Mesangial cell (primary cell): ENCODE data around the gene PLEK. TPM values are rescaled to one million over a fixed set of nuclear protein-coding genes. Genes with fewer than 3 reads are reported as not detected.

Experiments used
- total RNA-seq: library from RNA; depleted of rRNA; stranded (reverse); fragments of >200 nt; gene quantifications from 2 replicates; pipeline ENCODE4 v1.2.3, GENCODE V29; 2015

The PLEK gene
- under 0.01 TPM in 1 of 2 replicates, not detected in the other for total RNA-seq

GRCh38 chr2:68365087-68365486 is at the start of gene PLEK:
TSS of gene PLEK (plus strand) at chr2:68365282. CDS start at chr2:68365352, 70 bp downstream.

GRCh38 chr2:68319398-68320117 is 45.5 kb upstream of the PLEK start, which contains the start of gene CNRIP1:
TSS of gene CNRIP1 (minus strand) at chr2:68319949. CDS start at chr2:68319400, 549 bp downstream.

Other genes with a start within 250 kb of the PLEK start
- gene PNO1, start 207.4 kb upstream of the PLEK start, total RNA-seq = 8.6 and 17.6 TPM in 2 replicates
- gene PPP3R1, start 112.8 kb upstream of the PLEK start, total RNA-seq = 15.1 and 18.6 TPM in 2 replicates
- 15.1 and 38.0 TPM in 2 replicates for gene CNRIP1, start 45.3 kb upstream of the PLEK start, total RNA-seq
- gene FBXO48, start 102.0 kb downstream of the PLEK start, total RNA-seq = 0.13 and 0.33 TPM in 2 replicates
- 2.8 TPM in 2 replicates for gene APLF, start 102.3 kb downstream of the PLEK start, total RNA-seq